Progenitor cell of endocrine pancreas (in vitro differentiated cells): ENCODE results near the gene ADH1A. TPM values are rescaled to one million over a fixed set of nuclear protein-coding genes. Genes with fewer than 3 reads are reported as not detected.

Experiments used
- DNase-seq: peaks from one replicate; pipeline ENCODE4 v3.0.0; 2021; ENCODE audit warnings: low spot score; ENCODE audit not compliant: unreplicated experiment
- H3K27ac Mint-ChIP-seq: 2 replicates; pipeline ENCODE4 v1.8.0; 2021; ENCODE audit warnings: mild to moderate bottlenecking, moderate library complexity, mixed read lengths
- H3K27me3 Mint-ChIP-seq: 2 replicates; pipeline ENCODE4 v1.8.0; 2021; ENCODE audit warnings: mixed read lengths
- H3K36me3 Mint-ChIP-seq: 2 replicates; pipeline ENCODE4 v1.8.0; 2022; ENCODE audit warnings: mixed read lengths; ENCODE audit not compliant: insufficient read depth
- H3K4me1 Mint-ChIP-seq: 2 replicates; pipeline ENCODE4 v1.8.0; 2021; ENCODE audit warnings: low read depth, mixed read lengths
- H3K4me3 Mint-ChIP-seq: 2 replicates; pipeline ENCODE4 v1.8.0; 2021; ENCODE audit warnings: low read depth, mild to moderate bottlenecking, moderate library complexity, mixed read lengths
- H3K9me3 Mint-ChIP-seq: 2 replicates; pipeline ENCODE4 v1.8.0; 2021; ENCODE audit warnings: low read depth, mixed read lengths
- CTCF ChIP-seq: fragments of 200-600 bp; sonication (generic); IDR thresholded peaks from one replicate; pipeline ENCODE4 v1.5.0; 2021; ENCODE audit warnings: antibody characterized with exemption, mild to moderate bottlenecking; ENCODE audit not compliant: unreplicated experiment
- total RNA-seq: library from RNA; stranded (reverse); gene quantifications from 2 replicates; pipeline ENCODE4 v1.2.1, GENCODE V29; 2021

ADH1A gene
- total RNA-seq, 1 donor from 2014 or later, result 5.6 TPM

GRCh38 chr4:99281261-99281660 is 9.5 kb downstream of the ADH1A start:
- no peak for DNase-seq
- no peak overlapping the region for H3K27ac Mint-ChIP-seq
- H3K4me1 Mint-ChIP-seq, result no peaks in the 10 kb centered on the region

GRCh38 chr4:99276417-99276816 is 14.4 kb downstream of the ADH1A start:
- peaks cover 2% of the 10 kb centered on the region for H3K9me3 Mint-ChIP-seq
- no peak for TF ChIP-seq CTCF
- no peak for DNase-seq
- H3K27ac Mint-ChIP-seq, result no peak overlapping the region
- H3K4me3 Mint-ChIP-seq, result no peak overlapping the region
- H3K4me1 Mint-ChIP-seq, result no peaks in the 10 kb centered on the region
- H3K36me3 Mint-ChIP-seq, result no peaks in the 10 kb centered on the region
- H3K27me3 Mint-ChIP-seq, result peaks cover 4% of the 10 kb centered on the region

More at GRCh38 chr4:99281261-99281660, 9.5 kb downstream of the ADH1A start:
- TF ChIP-seq CTCF, result no peak
- peaks cover 8% of the 10 kb centered on the region for H3K27me3 Mint-ChIP-seq
- no peak overlapping the region for H3K4me3 Mint-ChIP-seq
- H3K9me3 Mint-ChIP-seq, result peaks cover under 1% of the 10 kb centered on the region
- H3K36me3 Mint-ChIP-seq, result no peaks in the 10 kb centered on the region

- no peaks in the 10 kb centered on the region for H3K36me3 Mint-ChIP-seq
- H3K27ac Mint-ChIP-seq, result no peak overlapping the region
- no peak for DNase-seq
- H3K4me3 Mint-ChIP-seq, result no peak overlapping the region
- peaks cover 2% of the 10 kb centered on the region for H3K9me3 Mint-ChIP-seq
- TF ChIP-seq CTCF, result no peak
- H3K4me1 Mint-ChIP-seq, result no peaks in the 10 kb centered on the region
- H3K27me3 Mint-ChIP-seq, result peaks cover 4% of the 10 kb centered on the region
These were observed 14.9 kb downstream of the ADH1A start for GRCh38 chr4:99275885-99276284.

GRCh38 chr4:99275050-99275449 is 15.7 kb downstream of the ADH1A start:
- DNase-seq, result no peak
- Mint-ChIP-seq H3K27me3 (peaks cover 2% of the 10 kb centered on the region), H3K27ac (no peak overlapping the region), H3K4me1 (no peaks in the 10 kb centered on the region), H3K4me3 (no peak overlapping the region), H3K9me3 (peaks cover 2% of the 10 kb centered on the region), H3K36me3 (no peaks in the 10 kb centered on the region)
- no peak for TF ChIP-seq CTCF

GRCh38 chr4:99273704-99274103 is 17.1 kb downstream of the ADH1A start:
- DNase-seq, result no peak
- Mint-ChIP-seq H3K27me3 (no peaks in the 10 kb centered on the region), H3K27ac (no peak overlapping the region), H3K36me3 (no peaks in the 10 kb centered on the region), H3K4me1 (no peaks in the 10 kb centered on the region), H3K4me3 (no peak overlapping the region), H3K9me3 (peaks cover 5% of the 10 kb centered on the region)
- TF ChIP-seq CTCF, result no peak
